BE2C (cell line): ENCODE data around the gene GRIN2D.

Experiments used
- DNase-seq: peaks from one replicate; pipeline ENCODE4 v3.0.0-alpha.2; 2020
- H3K27me3 ChIP-seq: fragments of 250-450 bp; sonication (Bioruptor Pico); 2 replicates; pipeline ENCODE4 v1.5.1; 2020; ENCODE audit warnings: mild to moderate bottlenecking
- H3K36me3 ChIP-seq: fragments of 250-450 bp; sonication (Bioruptor Pico); 2 replicates; pipeline ENCODE4 v1.5.1; 2020; ENCODE audit warnings: mild to moderate bottlenecking
- H3K4me1 ChIP-seq: fragments of 250-450 bp; sonication (Bioruptor Pico); 2 replicates; pipeline ENCODE4 v1.5.1; 2020
- H3K4me3 ChIP-seq: 2 replicates; pipeline ENCODE4 v1.5.1; 2011; ENCODE audit warnings: low read depth, low read length
- H3K9me3 ChIP-seq: fragments of 250-450 bp; sonication (Bioruptor Pico); 2 replicates; pipeline ENCODE4 v1.5.1; 2020
- CTCF ChIP-seq: IDR thresholded peaks from 2 replicates; pipeline ENCODE4 v1.5.1; 2012; ENCODE audit warnings: mild to moderate bottlenecking, low read depth, low read length

The GRIN2D gene

GRCh38 chr19:48397263-48398101 is 4.0 kb downstream of the GRIN2D start:
- H3K27me3 ChIP-seq: peaks cover 39% of the 10 kb centered on the region
- H3K4me1 ChIP-seq: peaks cover 17% of the 10 kb centered on the region
- no peaks in the 10 kb centered on the region for H3K36me3 ChIP-seq
- peak overlapping the region; percentile 55 for H3K4me3 ChIP-seq
- no peaks in the 10 kb centered on the region for H3K9me3 ChIP-seq
- DNase-seq: no peak
- no peak for TF ChIP-seq CTCF

GRCh38 chr19:48398102-48398374 is 4.6 kb downstream of the GRIN2D start:
- H3K4me3 ChIP-seq: peak overlapping the region; percentile 55
- DNase-seq: no peak
- H3K4me1 ChIP-seq: peaks cover 17% of the 10 kb centered on the region
- H3K27me3 ChIP-seq: peaks cover 39% of the 10 kb centered on the region
- no peaks in the 10 kb centered on the region for H3K36me3 ChIP-seq
- no peaks in the 10 kb centered on the region for H3K9me3 ChIP-seq
- no peak for TF ChIP-seq CTCF

- H3K36me3 ChIP-seq: no peaks in the 10 kb centered on the region
- DNase-seq: peak; percentile 94
- no peak for TF ChIP-seq CTCF
- H3K9me3 ChIP-seq: no peaks in the 10 kb centered on the region
- peak overlapping the region; percentile 55 for H3K4me3 ChIP-seq
- H3K27me3 ChIP-seq: peaks cover 36% of the 10 kb centered on the region
- H3K4me1 ChIP-seq: peaks cover 15% of the 10 kb centered on the region
Observed at GRCh38 chr19:48398375-48399235, 5.1 kb downstream of the GRIN2D start.

GRCh38 chr19:48400018-48400742 is 6.7 kb downstream of the GRIN2D start:
- H3K27me3 ChIP-seq: peaks cover 23% of the 10 kb centered on the region
- DNase-seq: peak; percentile 63
- no peak for TF ChIP-seq CTCF
- H3K9me3 ChIP-seq: no peaks in the 10 kb centered on the region
- H3K4me1 ChIP-seq: peaks cover 13% of the 10 kb centered on the region
- peak overlapping the region; percentile 25; the same call in 1 of the 2 replicates for H3K4me3 ChIP-seq
- no peaks in the 10 kb centered on the region for H3K36me3 ChIP-seq

GRCh38 chr19:48401287-48401686 is 7.8 kb downstream of the GRIN2D start:
- DNase-seq: no peak
- no peak overlapping the region for H3K4me3 ChIP-seq
- TF ChIP-seq CTCF: no peak

More at GRCh38 chr19:48401287-48401686, 7.8 kb downstream of the GRIN2D start:
- H3K9me3 ChIP-seq: no peaks in the 10 kb centered on the region
- peaks cover 13% of the 10 kb centered on the region for H3K4me1 ChIP-seq
- H3K36me3 ChIP-seq: no peaks in the 10 kb centered on the region
- H3K27me3 ChIP-seq: peaks cover 14% of the 10 kb centered on the region
